NCI-H2227 (cell line): ENCODE measurements around the gene COPS6.
A peak's percentile ranks its signal among the peaks of the same experiment; 100 is the strongest.

Experiments used
- DNase-seq: peaks from one replicate; lab custom pipeline; 2025; ENCODE audit not compliant: unreplicated experiment; lab: John Stamatoyannopoulos, UW

The COPS6 gene

GRCh38 chr7:100101016-100101862 lies 12.5 kb downstream of the COPS6 start, which contains the start of the genes AP4M1 and MCM7:
Gene AP4M1 (plus strand): TSS chr7:100101643. CDS start chr7:100101715, 72 bp downstream.
Gene MCM7 (minus strand): TSS chr7:100101397. CDS start chr7:100101294, 103 bp downstream.
- DNase-seq = peak; percentile 100

- DNase-seq = no peak
Observed at GRCh38 chr7:100102950-100103840, 14.4 kb downstream of the COPS6 start.

GRCh38 chr7:100105534-100105933 lies 16.8 kb downstream of the COPS6 start:
- DNase-seq = no peak

DNA sequence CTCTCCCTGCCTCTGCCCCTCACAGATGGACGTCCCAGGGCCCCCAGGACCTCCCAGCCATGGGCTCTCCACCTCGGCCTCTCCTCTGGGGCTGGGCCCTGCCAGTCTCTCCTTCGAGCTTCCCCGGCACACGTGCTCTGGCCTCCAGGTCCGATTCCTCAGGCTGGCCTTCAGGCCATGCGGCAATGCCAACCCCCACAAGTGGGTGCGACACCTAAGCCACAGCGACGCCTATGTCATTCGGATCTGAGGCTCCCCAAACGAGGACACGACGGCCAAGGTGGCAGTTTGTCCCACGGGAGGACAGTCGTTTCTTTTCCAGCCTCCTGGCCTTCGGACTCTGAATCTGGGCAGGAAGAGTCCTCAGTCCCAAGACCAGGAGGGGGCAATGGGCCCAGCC lies 17.9 kb downstream of the COPS6 start:
- DNase-seq = no peak

GRCh38 chr7:100107125-100107737 lies 18.5 kb downstream of the COPS6 start:
- no peak for DNase-seq

DNA sequence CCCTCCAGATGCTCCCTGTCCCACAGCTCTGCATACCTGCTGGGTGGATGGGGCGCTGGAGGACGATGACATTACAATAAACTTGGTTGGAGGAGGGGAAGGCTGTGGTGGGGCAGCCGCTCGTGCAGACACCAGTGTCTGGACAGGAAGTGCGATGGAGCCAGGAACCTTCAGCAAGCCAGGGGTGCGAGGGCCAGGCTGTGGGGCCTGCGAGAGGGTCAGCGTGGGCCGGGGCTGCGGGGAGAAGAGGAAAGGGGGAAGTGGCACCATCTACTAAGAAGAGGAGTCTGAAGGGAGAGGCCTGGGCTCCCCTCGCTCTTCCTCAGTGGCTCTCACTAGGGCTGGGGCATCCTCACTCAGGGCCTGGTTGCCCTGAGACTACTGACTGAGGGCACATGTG lies 19.1 kb downstream of the COPS6 start:
- no peak for DNase-seq

GRCh38 chr7:100109521-100110163 lies 20.9 kb downstream of the COPS6 start:
- no peak for DNase-seq

GRCh38 chr7:100111156-100111555 lies 22.4 kb downstream of the COPS6 start:
- DNase-seq = no peak

GRCh38 chr7:100111914-100112313 lies 23.1 kb downstream of the COPS6 start:
- DNase-seq = no peak

- DNase-seq = no peak
Observed at GRCh38 chr7:100115026-100115425, 26.3 kb downstream of the COPS6 start.

DNA sequence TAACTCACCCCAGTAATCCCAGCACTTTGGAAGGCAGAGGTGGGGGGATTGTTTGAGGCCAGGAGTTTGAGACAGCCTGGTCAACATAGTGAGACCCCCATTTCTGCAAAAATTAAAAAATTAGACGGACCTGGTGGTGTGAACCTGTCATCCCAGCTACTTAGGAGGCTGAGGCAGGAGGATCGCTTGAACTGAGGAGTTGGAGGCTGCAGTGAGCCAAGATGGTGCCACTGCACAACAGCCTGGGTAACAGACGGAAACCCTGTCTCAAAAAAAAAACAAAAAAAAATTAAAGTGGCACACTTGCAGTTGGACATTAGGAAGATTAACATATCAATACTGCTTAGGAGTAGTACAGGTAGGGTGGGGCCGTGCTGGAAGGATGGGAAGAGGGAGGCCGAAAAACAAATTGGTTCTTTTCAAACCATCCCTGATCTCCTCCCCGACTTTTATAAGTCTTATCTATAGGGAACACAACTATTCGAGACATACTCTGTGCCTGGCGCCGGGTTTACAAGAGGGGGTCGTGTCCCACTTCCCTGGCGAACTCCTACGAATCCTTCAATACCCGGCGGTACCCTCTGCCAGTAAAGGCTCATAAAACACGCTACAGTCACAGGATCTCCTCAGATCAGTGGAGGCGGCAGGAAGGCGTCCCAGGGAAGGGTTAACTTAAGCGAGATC lies 29.8 kb downstream of the COPS6 start:
- DNase-seq = no peak

- peak; percentile 98 for DNase-seq
Observed at GRCh38 chr7:100119072-100119969, 30.6 kb downstream of the COPS6 start, which contains the start of the genes CNPY4 and TAF6. Gene CNPY4 (plus strand): TSS chr7:100119634. CDS start chr7:100119745, 111 bp downstream. Gene TAF6 (minus strand): TSS chr7:100119358. CDS start chr7:100114209, 5,149 bp downstream.

- peak; percentile 72 for DNase-seq
Observed at GRCh38 chr7:100119970-100120732, 31.4 kb downstream of the COPS6 start.

GRCh38 chr7:100120733-100121036 lies 31.9 kb downstream of the COPS6 start:
- DNase-seq = no peak

DNA sequence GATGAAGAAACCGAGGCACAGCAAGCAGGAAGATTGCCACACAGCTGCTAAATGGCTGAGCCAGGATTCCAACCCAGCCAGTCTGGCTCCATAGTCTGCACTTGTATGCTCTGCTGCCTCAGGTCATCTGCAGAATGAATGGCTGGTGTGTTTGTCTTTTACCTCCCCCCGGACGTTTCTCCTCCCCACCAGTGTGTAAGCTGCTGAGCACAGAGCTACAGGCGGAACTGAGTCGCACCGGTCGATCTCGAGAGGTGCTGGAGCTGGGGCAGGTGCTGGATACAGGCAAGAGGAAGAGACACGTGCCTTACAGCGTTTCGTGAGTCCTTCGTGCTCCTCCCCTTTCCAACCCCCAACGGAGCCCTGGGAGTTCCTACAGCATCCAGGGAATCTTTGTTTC lies 33.3 kb downstream of the COPS6 start:
- DNase-seq = no peak

DNA sequence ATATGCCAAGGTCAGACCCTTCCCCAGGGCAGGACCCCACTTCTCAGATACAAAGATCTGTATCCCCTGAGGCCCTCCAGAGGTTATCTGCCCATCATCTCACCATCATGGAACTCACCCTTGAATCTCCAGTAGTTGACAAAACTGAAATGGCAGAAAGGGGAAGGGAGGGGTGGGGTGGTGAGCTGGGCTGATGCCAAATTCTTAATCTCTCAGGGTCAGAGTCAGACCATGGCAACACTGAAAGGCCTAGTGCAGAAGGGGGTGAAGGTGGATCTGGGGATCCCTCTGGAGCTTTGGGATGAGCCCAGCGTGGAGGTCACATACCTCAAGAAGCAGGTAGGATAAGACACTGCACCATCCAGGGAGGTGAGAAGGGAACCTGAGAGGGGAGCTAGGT lies 33.8 kb downstream of the COPS6 start:
- DNase-seq = no peak

DNA sequence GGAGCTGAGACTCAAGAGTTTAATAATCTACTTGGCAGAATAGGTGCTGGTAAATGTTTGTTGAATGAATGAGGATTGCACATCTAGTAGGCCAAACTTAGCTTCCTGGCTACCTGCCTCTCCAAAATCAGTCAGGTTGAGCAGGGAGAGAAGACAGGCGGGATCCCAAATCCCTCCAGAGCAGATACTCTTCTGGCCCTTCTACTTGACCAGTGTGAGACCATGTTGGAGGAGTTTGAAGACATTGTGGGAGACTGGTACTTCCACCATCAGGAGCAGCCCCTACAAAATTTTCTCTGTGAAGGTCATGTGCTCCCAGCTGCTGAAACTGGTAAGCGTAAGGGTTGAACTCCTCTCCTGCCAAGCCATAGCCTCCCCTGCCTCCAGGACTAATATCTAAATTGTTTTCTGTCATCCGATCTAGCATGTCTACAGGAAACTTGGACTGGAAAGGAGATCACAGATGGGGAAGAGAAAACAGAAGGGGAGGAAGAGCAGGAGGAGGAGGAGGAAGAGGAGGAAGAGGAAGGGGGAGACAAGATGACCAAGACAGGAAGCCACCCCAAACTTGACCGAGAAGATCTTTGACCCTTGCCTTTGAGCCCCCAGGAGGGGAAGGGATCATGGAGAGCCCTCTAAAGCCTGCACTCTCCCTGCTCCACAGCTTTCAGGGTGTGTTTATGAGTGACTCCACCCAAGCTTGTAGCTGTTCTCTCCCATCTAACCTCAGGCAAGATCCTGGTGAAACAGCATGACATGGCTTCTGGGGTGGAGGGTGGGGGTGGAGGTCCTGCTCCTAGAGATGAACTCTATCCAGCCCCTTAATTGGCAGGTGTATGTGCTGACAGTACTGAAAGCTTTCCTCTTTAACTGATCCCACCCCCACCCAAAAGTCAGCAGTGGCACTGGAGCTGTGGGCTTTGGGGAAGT lies 35.8 kb downstream of the COPS6 start:
- DNase-seq = no peak
